ENCODE measurements around the gene MTA2.
"Not testable (repeated sequence)": the region's sequence is repeated elsewhere in the genome, so short reads cannot be mapped to it uniquely, and the experiment has no call there.

Gene MTA2

DNA sequence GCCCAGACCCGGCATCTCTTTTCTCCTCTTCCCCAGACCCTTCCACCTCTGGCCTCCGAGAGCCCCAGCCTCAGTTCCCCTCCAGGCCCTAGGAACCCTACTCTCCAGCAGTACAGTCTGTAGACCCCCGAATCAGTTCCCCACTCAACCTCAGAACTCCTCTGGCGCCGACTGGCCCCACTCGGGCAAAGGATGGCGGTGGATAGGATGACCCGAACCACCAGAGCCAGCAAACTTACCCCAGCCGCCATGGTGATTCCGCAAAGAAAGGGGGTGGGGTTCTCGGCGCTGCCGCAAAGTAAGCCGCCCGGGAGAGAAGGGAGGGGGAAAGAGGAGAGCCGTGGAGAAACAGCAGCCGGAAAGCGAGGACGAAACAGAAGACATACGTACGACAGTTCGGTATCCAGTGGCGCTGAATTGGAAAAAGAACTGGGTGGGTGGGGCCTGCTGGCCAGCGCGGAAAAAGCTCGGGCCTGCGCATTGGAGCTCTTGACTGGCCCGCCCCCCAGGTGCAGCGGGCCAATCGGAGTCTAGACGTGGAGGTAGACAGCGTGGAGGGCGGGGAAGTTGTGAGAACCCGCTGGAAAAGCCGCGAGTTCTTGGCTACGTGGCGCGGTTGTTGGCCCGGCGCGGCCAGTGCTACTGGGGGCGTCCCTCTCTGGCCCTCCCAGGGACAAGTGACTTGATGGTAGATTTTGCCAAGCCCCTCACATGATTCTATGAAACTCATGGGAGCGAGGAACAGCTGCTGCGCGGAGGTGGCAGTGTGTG lies 27.9 kb downstream of the MTA2 start, which contains the start of gene EEF1G (continued):
- TF ChIP-seq, protein P1, sequence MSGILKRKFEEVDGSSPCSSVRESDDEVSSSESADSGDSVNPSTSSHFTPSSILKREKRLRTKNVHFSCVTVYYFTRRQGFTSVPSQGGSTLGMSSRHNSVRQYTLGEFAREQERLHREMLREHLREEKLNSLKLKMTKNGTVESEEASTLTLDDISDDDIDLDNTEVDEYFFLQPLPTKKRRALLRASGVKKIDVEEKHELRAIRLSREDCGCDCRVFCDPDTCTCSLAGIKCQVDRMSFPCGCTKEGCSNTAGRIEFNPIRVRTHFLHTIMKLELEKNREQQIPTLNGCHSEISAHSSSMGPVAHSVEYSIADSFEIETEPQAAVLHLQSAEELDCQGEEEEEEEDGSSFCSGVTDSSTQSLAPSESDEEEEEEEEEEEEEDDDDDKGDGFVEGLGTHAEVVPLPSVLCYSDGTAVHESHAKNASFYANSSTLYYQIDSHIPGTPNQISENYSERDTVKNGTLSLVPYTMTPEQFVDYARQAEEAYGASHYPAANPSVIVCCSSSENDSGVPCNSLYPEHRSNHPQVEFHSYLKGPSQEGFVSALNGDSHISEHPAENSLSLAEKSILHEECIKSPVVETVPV (CRISPR knock-in tag; IDR thresholded peaks at IDR 0.05), result no peak
- TF ChIP-seq RARB (CRISPR knock-in tag; IDR thresholded peaks at IDR 0.05) (no peak), ISL1 (CRISPR knock-in tag; IDR thresholded peaks at IDR 0.05) (no peak), ARNTL (CRISPR knock-in tag; IDR thresholded peaks at IDR 0.05; ENCODE audit: borderline replicate concordance, low read depth) (no peak), ZFP3 (CRISPR knock-in tag; IDR thresholded peaks at IDR 0.05) (no peak), SNAI2 (CRISPR knock-in tag; IDR thresholded peaks at IDR 0.05) (no peak)

GRCh38 chr11:62573006-62573591 lies 28.6 kb downstream of the MTA2 start:
- TF ChIP-seq ZNF70 (CRISPR knock-in tag; IDR thresholded peaks at IDR 0.05) (no peak), ZC3H10 (CRISPR knock-in tag; IDR thresholded peaks at IDR 0.05) (no peak)
- TF ChIP-seq, protein P2, sequence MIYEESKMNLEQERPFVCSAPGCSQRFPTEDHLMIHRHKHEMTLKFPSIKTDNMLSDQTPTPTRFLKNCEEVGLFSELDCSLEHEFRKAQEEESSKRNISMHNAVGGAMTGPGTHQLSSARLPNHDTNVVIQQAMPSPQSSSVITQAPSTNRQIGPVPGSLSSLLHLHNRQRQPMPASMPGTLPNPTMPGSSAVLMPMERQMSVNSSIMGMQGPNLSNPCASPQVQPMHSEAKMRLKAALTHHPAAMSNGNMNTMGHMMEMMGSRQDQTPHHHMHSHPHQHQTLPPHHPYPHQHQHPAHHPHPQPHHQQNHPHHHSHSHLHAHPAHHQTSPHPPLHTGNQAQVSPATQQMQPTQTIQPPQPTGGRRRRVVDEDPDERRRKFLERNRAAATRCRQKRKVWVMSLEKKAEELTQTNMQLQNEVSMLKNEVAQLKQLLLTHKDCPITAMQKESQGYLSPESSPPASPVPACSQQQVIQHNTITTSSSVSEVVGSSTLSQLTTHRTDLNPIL (CRISPR knock-in tag; IDR thresholded peaks at IDR 0.05; ENCODE audit: low read depth), result no peak
- peak; percentile 46 for ATAC-seq

DNA sequence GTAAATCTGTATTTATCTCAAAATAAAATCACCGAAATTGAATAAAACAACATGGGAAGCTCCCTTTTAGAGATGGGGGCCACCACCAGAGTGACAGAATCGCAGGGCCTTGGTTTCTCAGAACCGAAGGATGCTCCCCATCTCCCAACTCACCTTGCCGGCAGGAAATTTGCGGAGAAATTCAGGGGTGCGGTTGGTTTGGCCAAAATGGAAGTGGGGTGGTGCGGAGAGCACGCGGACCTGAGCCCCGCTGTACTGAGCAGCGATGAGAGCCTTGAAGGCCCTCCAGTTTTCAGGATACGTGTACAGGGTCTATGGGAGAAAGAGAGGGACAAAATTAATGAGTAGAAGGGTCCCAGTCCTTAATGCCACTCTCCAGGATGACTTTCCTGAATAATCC lies 29.2 kb downstream of the MTA2 start:
- ATAC-seq, result no peak
- TF ChIP-seq ESRRG (CRISPR knock-in tag; IDR thresholded peaks at IDR 0.05) (no peak), ZNF70 (CRISPR knock-in tag; IDR thresholded peaks at IDR 0.05) (no peak), ZFP30 (CRISPR knock-in tag; IDR thresholded peaks at IDR 0.05) (no peak), ZFP3 (CRISPR knock-in tag; IDR thresholded peaks at IDR 0.05) (no peak), SNAI2 (CRISPR knock-in tag; IDR thresholded peaks at IDR 0.05) (no peak), RARB (CRISPR knock-in tag; IDR thresholded peaks at IDR 0.05) (no peak), BACH2 (CRISPR knock-in tag; IDR thresholded peaks at IDR 0.05; ENCODE audit: borderline replicate concordance) (no peak), CSDC2 (CRISPR knock-in tag; IDR thresholded peaks at IDR 0.05) (no peak), PATZ1 (CRISPR knock-in tag; IDR thresholded peaks at IDR 0.05; ENCODE audit: borderline replicate concordance) (no peak), TSHZ2 (CRISPR knock-in tag; IDR thresholded peaks at IDR 0.05) (no peak), TOX (CRISPR knock-in tag; IDR thresholded peaks at IDR 0.05; ENCODE audit: borderline replicate concordance) (no peak), TCF4 (CRISPR knock-in tag; IDR thresholded peaks at IDR 0.05; ENCODE audit: borderline replicate concordance) (no peak), PPARA (CRISPR knock-in tag; IDR thresholded peaks at IDR 0.05; ENCODE audit: borderline replicate concordance) (no peak), ZNF8 (CRISPR knock-in tag; IDR thresholded peaks at IDR 0.05) (no peak), OSR1 (CRISPR knock-in tag; IDR thresholded peaks at IDR 0.05) (no peak), ARNTL (CRISPR knock-in tag; IDR thresholded peaks at IDR 0.05; ENCODE audit: borderline replicate concordance, low read depth) (no peak), ZC3H10 (CRISPR knock-in tag; IDR thresholded peaks at IDR 0.05) (no peak)
- TF ChIP-seq, protein P1 (CRISPR knock-in tag; IDR thresholded peaks at IDR 0.05), result no peak
- TF ChIP-seq, protein P2 (CRISPR knock-in tag; IDR thresholded peaks at IDR 0.05; ENCODE audit: low read depth), result no peak
- TF ChIP-seq, protein P3, sequence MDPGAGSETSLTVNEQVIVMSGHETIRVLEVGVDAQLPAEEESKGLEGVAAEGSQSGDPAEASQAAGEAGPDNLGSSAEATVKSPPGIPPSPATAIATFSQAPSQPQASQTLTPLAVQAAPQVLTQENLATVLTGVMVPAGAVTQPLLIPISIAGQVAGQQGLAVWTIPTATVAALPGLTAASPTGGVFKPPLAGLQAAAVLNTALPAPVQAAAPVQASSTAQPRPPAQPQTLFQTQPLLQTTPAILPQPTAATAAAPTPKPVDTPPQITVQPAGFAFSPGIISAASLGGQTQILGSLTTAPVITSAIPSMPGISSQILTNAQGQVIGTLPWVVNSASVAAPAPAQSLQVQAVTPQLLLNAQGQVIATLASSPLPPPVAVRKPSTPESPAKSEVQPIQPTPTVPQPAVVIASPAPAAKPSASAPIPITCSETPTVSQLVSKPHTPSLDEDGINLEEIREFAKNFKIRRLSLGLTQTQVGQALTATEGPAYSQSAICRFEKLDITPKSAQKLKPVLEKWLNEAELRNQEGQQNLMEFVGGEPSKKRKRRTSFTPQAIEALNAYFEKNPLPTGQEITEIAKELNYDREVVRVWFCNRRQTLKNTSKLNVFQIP (CRISPR knock-in tag; IDR thresholded peaks at IDR 0.05; ENCODE audit: borderline replicate concordance, low read depth), result no peak

- ATAC-seq, result not testable (repeated sequence)
These were observed 30.2 kb downstream of the MTA2 start for GRCh38 chr11:62571493-62571892.

DNA sequence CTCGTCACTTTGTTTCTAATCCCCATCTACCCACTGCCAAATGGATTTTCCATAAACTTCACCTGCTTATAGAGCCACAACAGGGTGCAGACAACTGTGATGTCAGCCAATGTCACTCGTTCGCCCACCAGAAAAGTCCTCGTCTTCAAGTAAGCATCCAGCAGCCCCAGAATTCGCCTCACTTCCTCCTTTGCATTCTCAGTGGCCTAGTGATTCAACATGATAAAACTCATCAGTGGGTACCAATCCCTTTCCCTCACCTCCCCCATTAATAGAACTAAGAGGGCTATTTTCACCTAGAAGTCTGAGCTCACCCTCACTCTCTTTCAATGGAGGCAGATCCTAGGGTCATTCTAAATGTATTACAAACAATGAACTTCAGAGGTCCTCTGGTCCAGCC lies 30.8 kb downstream of the MTA2 start:
- ATAC-seq, result not testable (repeated sequence)

Data from SK-N-SH treated with all-trans-retinoic acid at 6 μM for 48 hours (cell line).